Osteocyte (in vitro differentiated cells): ENCODE data around the gene SHISA4. TPM values are rescaled to one million over a fixed set of nuclear protein-coding genes. Genes with fewer than 3 reads are reported as not detected.
A peak's percentile ranks its signal among the peaks of the same experiment; 100 is the strongest.

Experiments used
- DNase-seq: peaks from one replicate; pipeline ENCODE4 v3.0.0; 2021; ENCODE audit warnings: mixed read lengths; ENCODE audit not compliant: unreplicated experiment; ENCODE audit errors: extremely low spot score
- H3K27ac Mint-ChIP-seq: one replicate; pipeline ENCODE4 v1.8.0; 2021; ENCODE audit warnings: mild to moderate bottlenecking, mixed read lengths; ENCODE audit not compliant: unreplicated experiment
- H3K27me3 Mint-ChIP-seq: one replicate; pipeline ENCODE4 v1.8.0; 2021; ENCODE audit warnings: mixed read lengths; ENCODE audit not compliant: unreplicated experiment
- H3K36me3 Mint-ChIP-seq: one replicate; pipeline ENCODE4 v1.8.0; 2021; ENCODE audit warnings: mixed read lengths; ENCODE audit not compliant: unreplicated experiment
- H3K4me1 Mint-ChIP-seq: one replicate; pipeline ENCODE4 v1.8.0; 2021; ENCODE audit warnings: mixed read lengths; ENCODE audit not compliant: unreplicated experiment
- H3K4me3 Mint-ChIP-seq: one replicate; pipeline ENCODE4 v1.8.0; 2021; ENCODE audit warnings: mild to moderate bottlenecking, moderate library complexity, mixed read lengths; ENCODE audit not compliant: unreplicated experiment
- H3K9me3 Mint-ChIP-seq: one replicate; pipeline ENCODE4 v1.8.0; 2021; ENCODE audit warnings: mixed read lengths; ENCODE audit not compliant: unreplicated experiment
- total RNA-seq: library from RNA; stranded (reverse); gene quantifications from 2 replicates; pipeline ENCODE4 v1.2.1, GENCODE V29; 2021
- TF ChIP-seq, protein P1 (sequence below): fragments of 200-600 bp; sonication (generic); IDR thresholded peaks from 2 replicates; pipeline ENCODE4 v1.5.0; 2021; ENCODE audit warnings: antibody characterized with exemption, mild to moderate bottlenecking, moderate library complexity

The SHISA4 gene
- total RNA-seq, 1 donor from 2014 or later, result 31.4 TPM

GRCh38 chr1:201890806-201891450 is 2.2 kb downstream of the SHISA4 start:
- no peaks in the 10 kb centered on the region for H3K36me3 Mint-ChIP-seq

DNA sequence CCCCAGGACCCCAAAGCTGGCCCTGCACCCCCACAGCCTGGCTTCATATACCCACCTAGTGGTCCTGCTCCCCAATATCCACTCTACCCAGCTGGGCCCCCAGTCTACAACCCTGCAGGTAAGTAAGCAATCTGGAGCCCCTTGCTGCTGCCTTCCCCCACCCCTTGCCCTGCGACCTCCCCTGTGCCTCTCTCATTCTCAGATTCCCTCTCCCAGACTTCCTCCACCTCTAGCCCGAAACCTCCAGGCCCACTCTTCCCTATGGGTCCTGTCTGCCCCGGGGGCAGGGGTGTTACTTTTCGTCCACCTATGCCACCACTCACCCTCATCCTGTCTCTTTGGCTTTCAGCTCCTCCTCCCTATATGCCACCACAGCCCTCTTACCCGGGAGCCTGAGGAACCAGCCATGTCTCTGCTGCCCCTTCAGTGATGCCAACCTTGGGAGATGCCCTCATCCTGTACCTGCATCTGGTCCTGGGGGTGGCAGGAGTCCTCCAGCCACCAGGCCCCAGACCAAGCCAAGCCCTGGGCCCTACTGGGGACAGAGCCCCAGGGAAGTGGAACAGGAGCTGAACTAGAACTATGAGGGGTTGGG is 2.9 kb downstream of the SHISA4 start:
- Mint-ChIP-seq H3K36me3 (no peaks in the 10 kb centered on the region), H3K4me3 (no peak overlapping the region), H3K27me3 (no peaks in the 10 kb centered on the region), H3K9me3 (no peaks in the 10 kb centered on the region), H3K4me1 (peaks cover 30% of the 10 kb centered on the region), H3K27ac (no peak overlapping the region)
- DNase-seq, result no peak
- TF ChIP-seq, protein P1, sequence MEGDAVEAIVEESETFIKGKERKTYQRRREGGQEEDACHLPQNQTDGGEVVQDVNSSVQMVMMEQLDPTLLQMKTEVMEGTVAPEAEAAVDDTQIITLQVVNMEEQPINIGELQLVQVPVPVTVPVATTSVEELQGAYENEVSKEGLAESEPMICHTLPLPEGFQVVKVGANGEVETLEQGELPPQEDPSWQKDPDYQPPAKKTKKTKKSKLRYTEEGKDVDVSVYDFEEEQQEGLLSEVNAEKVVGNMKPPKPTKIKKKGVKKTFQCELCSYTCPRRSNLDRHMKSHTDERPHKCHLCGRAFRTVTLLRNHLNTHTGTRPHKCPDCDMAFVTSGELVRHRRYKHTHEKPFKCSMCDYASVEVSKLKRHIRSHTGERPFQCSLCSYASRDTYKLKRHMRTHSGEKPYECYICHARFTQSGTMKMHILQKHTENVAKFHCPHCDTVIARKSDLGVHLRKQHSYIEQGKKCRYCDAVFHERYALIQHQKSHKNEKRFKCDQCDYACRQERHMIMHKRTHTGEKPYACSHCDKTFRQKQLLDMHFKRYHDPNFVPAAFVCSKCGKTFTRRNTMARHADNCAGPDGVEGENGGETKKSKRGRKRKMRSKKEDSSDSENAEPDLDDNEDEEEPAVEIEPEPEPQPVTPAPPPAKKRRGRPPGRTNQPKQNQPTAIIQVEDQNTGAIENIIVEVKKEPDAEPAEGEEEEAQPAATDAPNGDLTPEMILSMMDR, result no peak

More at GRCh38 chr1:201890806-201891450, 2.2 kb downstream of the SHISA4 start:
- H3K27me3 Mint-ChIP-seq, result no peaks in the 10 kb centered on the region
- H3K9me3 Mint-ChIP-seq, result no peaks in the 10 kb centered on the region
- no peak for DNase-seq
- no peak overlapping the region for H3K4me3 Mint-ChIP-seq
- peaks cover 25% of the 10 kb centered on the region for H3K4me1 Mint-ChIP-seq
- TF ChIP-seq, protein P1, result no peak
- no peak overlapping the region for H3K27ac Mint-ChIP-seq

- H3K4me1 Mint-ChIP-seq, result peaks cover 32% of the 10 kb centered on the region
- no peaks in the 10 kb centered on the region for H3K27me3 Mint-ChIP-seq
- H3K27ac Mint-ChIP-seq, result no peak overlapping the region
- no peak overlapping the region for H3K4me3 Mint-ChIP-seq
- no peaks in the 10 kb centered on the region for H3K36me3 Mint-ChIP-seq
- DNase-seq, result no peak
- TF ChIP-seq, protein P1, result no peak
- no peaks in the 10 kb centered on the region for H3K9me3 Mint-ChIP-seq
Observed at GRCh38 chr1:201892211-201892610, 3.5 kb downstream of the SHISA4 start.

GRCh38 chr1:201893431-201893830 is 4.7 kb downstream of the SHISA4 start:
- H3K36me3 Mint-ChIP-seq, result peaks cover 3% of the 10 kb centered on the region
- no peak for DNase-seq
- H3K4me1 Mint-ChIP-seq, result peaks cover 25% of the 10 kb centered on the region
- peak overlapping the region; percentile 15 for H3K27ac Mint-ChIP-seq
- H3K4me3 Mint-ChIP-seq, result no peak overlapping the region
- TF ChIP-seq, protein P1, result no peak
- no peaks in the 10 kb centered on the region for H3K9me3 Mint-ChIP-seq
- H3K27me3 Mint-ChIP-seq, result no peaks in the 10 kb centered on the region

DNA sequence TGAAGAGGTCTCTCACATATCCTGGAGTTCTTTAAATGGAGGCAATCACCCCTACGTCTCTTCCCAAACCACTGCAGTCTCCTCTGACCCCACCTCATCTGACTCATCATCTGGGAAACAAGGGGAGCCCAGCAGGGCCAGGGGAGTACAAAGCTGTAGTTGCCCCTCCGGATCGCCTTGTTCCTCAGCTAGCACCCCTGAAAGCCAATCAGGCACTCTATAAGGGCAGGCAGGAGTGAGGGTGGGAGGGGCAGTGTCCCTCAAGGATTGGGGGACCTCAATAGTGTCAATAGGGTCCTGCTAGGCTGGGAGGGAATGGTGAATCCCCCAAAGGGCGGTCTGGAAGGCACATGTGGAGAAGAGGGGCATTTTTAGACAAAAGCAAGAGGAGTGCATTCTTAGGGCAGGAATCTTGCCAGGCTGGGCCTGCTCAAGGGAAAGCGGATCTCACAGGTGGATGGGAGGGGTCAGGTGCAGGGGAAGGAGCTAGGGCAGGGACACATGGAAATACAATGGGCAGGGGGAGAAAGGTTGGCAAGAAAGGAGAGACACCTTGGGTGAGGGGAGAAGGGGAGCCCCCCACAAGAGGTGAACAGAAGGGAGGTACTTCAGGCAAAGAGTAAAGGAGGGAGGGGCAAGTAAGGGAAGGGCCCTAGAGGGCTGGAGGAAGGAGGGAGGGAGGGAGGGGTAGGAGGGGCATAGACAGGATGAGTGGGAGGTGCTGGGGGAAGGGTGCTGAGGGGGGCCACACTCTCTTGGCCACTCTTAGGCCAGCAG is 5.8 kb downstream of the SHISA4 start:
- Mint-ChIP-seq H3K27me3 (no peaks in the 10 kb centered on the region), H3K27ac (peak overlapping the region; percentile 8), H3K4me1 (peaks cover 22% of the 10 kb centered on the region), H3K36me3 (peaks cover 3% of the 10 kb centered on the region), H3K9me3 (no peaks in the 10 kb centered on the region), H3K4me3 (no peak overlapping the region)
- DNase-seq, result no peak
- TF ChIP-seq, protein P1, result no peak
